Keratinocyte (primary cell): Measurements from ENCODE around the gene VWA5A. TPM values are rescaled to one million over a fixed set of nuclear protein-coding genes. Genes with fewer than 3 reads are reported as not detected.

ENCODE experiments used
- DNase-seq: peaks from one replicate; pipeline ENCODE4 v3.0.0-alpha.2; 2011; ENCODE audit warnings: low read depth, missing footprints, low spot score
- FAIRE-seq: peaks from 2 replicates; lab custom pipeline; 2011; peaks lifted over from hg19 to GRCh38; lab: Jason Lieb, UNC
- H2AFZ ChIP-seq: 2 replicates; pipeline ENCODE4 v1.6.0; 2012; ENCODE audit warnings: low read length, control low read depth, inconsistent platforms; ENCODE audit not compliant: control insufficient read depth
- H3K27ac ChIP-seq: 2 replicates; pipeline ENCODE4 v1.5.1; 2011; ENCODE audit warnings: low read length; ENCODE audit not compliant: control insufficient read depth, insufficient read depth
- H3K27me3 ChIP-seq: 3 replicates; pipeline ENCODE4 v1.6.0; 2011; ENCODE audit warnings: low read length; ENCODE audit not compliant: control insufficient read depth, insufficient read depth; ENCODE audit errors: extremely low read depth
- H3K36me3 ChIP-seq, 2 experiments: 2 replicates in 1 of 2; 3 replicates in 1 of 2; pipeline ENCODE4 v1.5.1; 2011; ENCODE audit warnings: low read length in 2 of 2, mild to moderate bottlenecking in 1 of 2; ENCODE audit not compliant: control insufficient read depth in 2 of 2, insufficient read depth in 2 of 2; ENCODE audit errors: extremely low read depth in 1 of 2
- H3K4me1 ChIP-seq: 3 replicates; pipeline ENCODE4 v1.5.1; 2011; ENCODE audit warnings: low read length; ENCODE audit not compliant: control insufficient read depth, insufficient read depth; ENCODE audit errors: extremely low read depth
- H3K4me2 ChIP-seq: 3 replicates; pipeline ENCODE4 v1.6.0; 2011; ENCODE audit warnings: low read depth, low read length; ENCODE audit not compliant: control insufficient read depth, insufficient read depth; ENCODE audit errors: extremely low read depth
- H3K4me3 ChIP-seq, 3 experiments: fragments of 200-600 bp in 1 of 3; sonication (generic) in 1 of 3; 2 replicates in 2 of 3; 3 replicates in 1 of 3; pipeline ENCODE4 v1.5.1; 2011 to 2016; ENCODE audit warnings: low read length in 3 of 3, mild to moderate bottlenecking in 3 of 3, control low read depth in 2 of 3, inconsistent platforms in 1 of 3, low read depth in 1 of 3, mixed read lengths in 1 of 3, mixed run types in 1 of 3, moderate library complexity in 1 of 3; ENCODE audit not compliant: control insufficient read depth in 2 of 3, insufficient read depth in 2 of 3; ENCODE audit errors: extremely low read depth in 1 of 3
- H3K79me2 ChIP-seq: 2 replicates; pipeline ENCODE4 v1.6.0; 2012; ENCODE audit warnings: low read length; ENCODE audit not compliant: control insufficient read depth, insufficient read depth
- H3K9ac ChIP-seq: 3 replicates; pipeline ENCODE4 v1.6.0; 2011; ENCODE audit warnings: low read length; ENCODE audit not compliant: control insufficient read depth, insufficient read depth; ENCODE audit errors: extremely low read depth
- H3K9me1 ChIP-seq: 3 replicates; pipeline ENCODE4 v1.6.0; 2011; ENCODE audit warnings: low read length; ENCODE audit not compliant: control insufficient read depth, insufficient read depth; ENCODE audit errors: extremely low read depth
- H3K9me3 ChIP-seq: 2 replicates; pipeline ENCODE4 v1.5.1; 2012; ENCODE audit warnings: low read depth, low read length; ENCODE audit not compliant: control insufficient read depth
- H4K20me1 ChIP-seq: 3 replicates; pipeline ENCODE4 v1.6.0; 2011; ENCODE audit warnings: low read length; ENCODE audit not compliant: control insufficient read depth, insufficient read depth; ENCODE audit errors: extremely low read depth
- EZH2 ChIP-seq: IDR thresholded peaks from one replicate; pipeline ENCODE4 v1.6.1; 2012; ENCODE audit warnings: inconsistent platforms, mild to moderate bottlenecking, low read length, moderate library complexity
- dilution Hi-C: fragments of 300-500 bp; cut with MboI; formaldehyde crosslinking; loops from one replicate; pipeline ENCODE4 v1.7.0; 2020; ENCODE audit warnings: low sequenced_read_pairs; ENCODE audit not compliant: extremely low pct_ligation_motif_present
- polyA plus RNA-seq, 5 experiments: library from polyadenylated mRNA; depleted of rRNA in 3 of 5; stranded (reverse) in 3 of 5; stranded (forward) in 1 of 5; unstranded in 1 of 5; fragments of >200 nt; gene quantifications; 1 replicate in 1 of 5; 2 replicates in 3 of 5; 3 replicates in 1 of 5; pipeline versions ENCODE4 v1.2.1 to v1.2.3, GENCODE V29; 2011 to 2012; ENCODE audit warnings: missing spikeins in 2 of 5, low read depth in 1 of 5, low replicate concordance in 1 of 5
- TF ChIP-seq, protein P1 (sequence below), 3 experiments: IDR thresholded peaks in 1 of 3; conservative IDR thresholded peaks in 1 of 3; optimal IDR thresholded peaks in 1 of 3; 2 replicates in 2 of 3; 3 replicates in 1 of 3; pipeline versions ENCODE3 to v1.5.1; 2011; ENCODE audit warnings: low read length in 3 of 3, mild to moderate bottlenecking in 3 of 3, moderate library complexity in 2 of 3, control low read depth in 1 of 3, inconsistent platforms in 1 of 3; ENCODE audit not compliant: insufficient read depth in 2 of 3; ENCODE audit errors: extremely low read depth in 1 of 3

The VWA5A gene
- polyA plus RNA-seq, 1 donor (not counting 4 experiments of a cell fraction or from before 2014, with no cell fraction given), result 36.4 TPM

DNA sequence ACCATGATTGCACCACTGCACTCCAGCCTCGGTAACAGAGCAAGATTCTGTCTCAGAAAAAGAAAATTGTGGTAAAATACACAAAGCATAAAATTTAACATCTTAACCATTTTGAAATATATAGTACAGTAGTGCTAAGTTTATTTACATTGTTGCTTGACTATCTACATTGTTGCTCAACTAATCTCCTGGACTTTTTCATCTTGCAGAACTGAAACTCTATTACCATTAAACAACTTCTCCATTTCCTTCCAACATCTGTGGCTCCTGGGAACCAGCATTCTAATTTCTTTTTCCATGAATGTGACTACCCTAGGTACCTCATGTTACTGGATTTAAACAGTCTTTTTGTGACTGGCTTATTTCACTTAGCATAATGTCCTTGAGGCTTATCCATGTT is 13.5 kb upstream of the VWA5A start:
- Histone ChIP-seq H3K36me3 (no peaks in the 10 kb centered on the region), H3K9me1 (no peaks in the 10 kb centered on the region), H3K9me3 (no peaks in the 10 kb centered on the region), H2AFZ (no peak overlapping the region), H3K27me3 (no peaks in the 10 kb centered on the region), H3K9ac (no peak overlapping the region), H3K79me2 (no peaks in the 10 kb centered on the region), H3K4me3 (no peak overlapping the region), H3K4me2 (no peak overlapping the region), H3K4me1 (no peaks in the 10 kb centered on the region), H3K27ac (no peak overlapping the region), H4K20me1 (no peaks in the 10 kb centered on the region)
- FAIRE-seq (no peak), DNase-seq (no peak)
- TF ChIP-seq, protein P1, sequence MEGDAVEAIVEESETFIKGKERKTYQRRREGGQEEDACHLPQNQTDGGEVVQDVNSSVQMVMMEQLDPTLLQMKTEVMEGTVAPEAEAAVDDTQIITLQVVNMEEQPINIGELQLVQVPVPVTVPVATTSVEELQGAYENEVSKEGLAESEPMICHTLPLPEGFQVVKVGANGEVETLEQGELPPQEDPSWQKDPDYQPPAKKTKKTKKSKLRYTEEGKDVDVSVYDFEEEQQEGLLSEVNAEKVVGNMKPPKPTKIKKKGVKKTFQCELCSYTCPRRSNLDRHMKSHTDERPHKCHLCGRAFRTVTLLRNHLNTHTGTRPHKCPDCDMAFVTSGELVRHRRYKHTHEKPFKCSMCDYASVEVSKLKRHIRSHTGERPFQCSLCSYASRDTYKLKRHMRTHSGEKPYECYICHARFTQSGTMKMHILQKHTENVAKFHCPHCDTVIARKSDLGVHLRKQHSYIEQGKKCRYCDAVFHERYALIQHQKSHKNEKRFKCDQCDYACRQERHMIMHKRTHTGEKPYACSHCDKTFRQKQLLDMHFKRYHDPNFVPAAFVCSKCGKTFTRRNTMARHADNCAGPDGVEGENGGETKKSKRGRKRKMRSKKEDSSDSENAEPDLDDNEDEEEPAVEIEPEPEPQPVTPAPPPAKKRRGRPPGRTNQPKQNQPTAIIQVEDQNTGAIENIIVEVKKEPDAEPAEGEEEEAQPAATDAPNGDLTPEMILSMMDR (optimal IDR thresholded peaks at IDR 0.05 in 1 of 3, IDR thresholded peaks at IDR 0.05 in 1 of 3, conservative IDR thresholded peaks at IDR 0.05 in 1 of 3; ENCODE audit: extremely low read depth in 1 of 3, insufficient read depth in 2 of 3, low read length in 3 of 3), result no peak
- no peak for TF ChIP-seq EZH2
- dilution Hi-C loops, result no loop called here

DNA sequence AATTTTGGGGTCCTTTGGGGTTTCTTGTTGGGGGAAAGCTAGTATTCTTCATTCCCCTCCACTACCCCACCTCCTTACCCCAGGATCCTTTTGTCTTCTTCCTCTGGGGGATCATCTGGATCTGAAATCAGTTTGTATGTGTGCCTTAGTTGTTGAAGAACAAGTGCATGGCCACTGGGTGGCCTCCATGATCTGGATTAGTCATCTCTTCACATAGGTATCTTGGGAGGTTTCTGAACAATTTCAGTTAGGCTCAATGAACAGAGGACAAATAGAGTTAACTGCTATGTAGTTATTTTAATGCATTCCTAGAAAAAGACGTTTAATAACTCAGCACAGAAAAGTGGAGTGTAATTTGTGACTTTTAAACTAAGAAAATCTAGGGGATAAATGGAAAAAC is 7.1 kb upstream of the VWA5A start:
- Histone ChIP-seq H3K4me3 (no peak overlapping the region), H3K79me2 (no peaks in the 10 kb centered on the region), H3K27ac (no peak overlapping the region), H3K27me3 (no peaks in the 10 kb centered on the region), H3K4me1 (no peaks in the 10 kb centered on the region), H3K9me3 (no peaks in the 10 kb centered on the region), H2AFZ (no peak overlapping the region), H3K36me3 (no peaks in the 10 kb centered on the region), H3K4me2 (no peak overlapping the region), H3K9ac (no peak overlapping the region), H4K20me1 (no peaks in the 10 kb centered on the region), H3K9me1 (no peaks in the 10 kb centered on the region)
- DNase-seq, result no peak
- no peak for TF ChIP-seq EZH2
- TF ChIP-seq, protein P1 (optimal IDR thresholded peaks at IDR 0.05 in 1 of 3, IDR thresholded peaks at IDR 0.05 in 1 of 3, conservative IDR thresholded peaks at IDR 0.05 in 1 of 3; ENCODE audit: extremely low read depth in 1 of 3, insufficient read depth in 2 of 3, low read length in 3 of 3), result peak; percentile 26 to 41 (median 37)
- FAIRE-seq, result no peak
- dilution Hi-C loops, result no loop called here
